NCI-H460 (cell line): ENCODE data around the gene SNX10. TPM values are rescaled to one million over a fixed set of nuclear protein-coding genes. Genes with fewer than 3 reads are reported as not detected.

Experiments
- total RNA-seq: library from RNA; depleted of rRNA; stranded (reverse); fragments of >200 nt; shearing (Covaris generic); gene quantifications from 2 replicates; pipeline ENCODE4 v1.2.3, GENCODE V29; 2014; rRNA removed

SNX10 gene
- total RNA-seq, 1 experiment from 2014 or later = 18.3 TPM

Other genes with a start within 250 kb of the SNX10 start
- gene NFE2L3, start 139.7 kb upstream of the SNX10 start, total RNA-seq = 10.6 and 12.4 TPM in 2 replicates
- 214 and 284 TPM in 2 replicates for gene HNRNPA2B1, start 91.1 kb upstream of the SNX10 start, total RNA-seq
- 227 and 252 TPM in 2 replicates for gene CBX3, start 90.1 kb upstream of the SNX10 start, total RNA-seq